Stomach (tissue), 4 donors: Measurements from ENCODE around the gene CIDEB.

Source experiments
- CTCF ChIP-seq, 7 experiments: fragments of 450-650 bp in 4 of 7; fragments of 200-600 bp in 3 of 7; sonication (generic) in 3 of 7; IDR thresholded peaks; one replicate each; pipeline ENCODE4 v1.5.1; 2016 to 2019; ENCODE audit warnings: antibody characterized with exemption in 7 of 7, control low read depth in 2 of 7, mild to moderate bottlenecking in 1 of 7
- EP300 ChIP-seq: sonication (generic); formaldehyde crosslinking; IDR thresholded peaks from one replicate; pipeline ENCODE4 v1.6.1; 2017; ENCODE audit warnings: antibody characterized with exemption
- POLR2AphosphoS5 ChIP-seq, 3 donors: sonication (generic); formaldehyde crosslinking; IDR thresholded peaks; one replicate each; pipeline ENCODE4 v1.6.1; 2016; ENCODE audit warnings: antibody characterized with exemption in 3 of 3

- TF ChIP-seq CTCF (IDR thresholded peaks at IDR 0.05), result no peak
- TF ChIP-seq POLR2AphosphoS5 (IDR thresholded peaks at IDR 0.05), result peak in 1 of 3 donors; percentile 18
- no peak for TF ChIP-seq EP300
These were observed 46.0 kb upstream of the CIDEB start for GRCh38 chr14:24353559-24354481.
